GM19324 (cell line): ENCODE data around the gene CA4.
"Not testable (repeated sequence)": the region's sequence is repeated elsewhere in the genome, so short reads cannot be mapped to it uniquely, and the experiment has no call there.

Experiments
- ATAC-seq: cut with Tn5 transposase; IDR thresholded peaks from one replicate; pipeline ENCODE4 v1.9.1; 2021; ENCODE audit warnings: mild to moderate bottlenecking, moderate library complexity; ENCODE audit not compliant: unreplicated experiment, low FRiP score

CA4 gene

GRCh38 chr17:60149691-60150582, at the start of gene CA4:
TSS of gene CA4 (plus strand) at chr17:60149973. CDS start at chr17:60150035, 62 bp downstream.
- ATAC-seq, result no peak

GRCh38 chr17:60100577-60100976, 49.2 kb upstream of the CA4 start:
- ATAC-seq, result not testable (repeated sequence)

GRCh38 chr17:60102015-60102631, 47.6 kb upstream of the CA4 start:
- not testable (repeated sequence) for ATAC-seq

- no peak for ATAC-seq
Observed at GRCh38 chr17:60102632-60103096, 47.1 kb upstream of the CA4 start.

GRCh38 chr17:60103957-60104356, 45.8 kb upstream of the CA4 start:
- no peak for ATAC-seq

- ATAC-seq, result no peak
Observed at GRCh38 chr17:60106340-60107059, 43.3 kb upstream of the CA4 start.

- ATAC-seq, result no peak
Observed at GRCh38 chr17:60107526-60108257, 42.1 kb upstream of the CA4 start.

GRCh38 chr17:60108309-60108708, 41.5 kb upstream of the CA4 start:
- not testable (repeated sequence) for ATAC-seq

GRCh38 chr17:60108712-60109111, 41.1 kb upstream of the CA4 start:
- ATAC-seq, result no peak

GRCh38 chr17:60109161-60109560, 40.6 kb upstream of the CA4 start:
- no peak for ATAC-seq

- no peak for ATAC-seq
Observed at GRCh38 chr17:60110586-60110985, 39.2 kb upstream of the CA4 start.

- ATAC-seq, result not testable (repeated sequence)
Observed at GRCh38 chr17:60111661-60112060, 38.1 kb upstream of the CA4 start.

GRCh38 chr17:60115364-60115763, 34.4 kb upstream of the CA4 start:
- ATAC-seq, result not testable (repeated sequence)

GRCh38 chr17:60116196-60116595, 33.6 kb upstream of the CA4 start:
- not testable (repeated sequence) for ATAC-seq

- ATAC-seq, result not testable (repeated sequence)
Observed at GRCh38 chr17:60119162-60119561, 30.6 kb upstream of the CA4 start.

- not testable (repeated sequence) for ATAC-seq
Observed at GRCh38 chr17:60119807-60120748, 29.7 kb upstream of the CA4 start.

GRCh38 chr17:60127068-60128064, 22.4 kb upstream of the CA4 start:
- ATAC-seq, result no peak
